ENCODE data around the gene VWC2L.

The VWC2L gene

GRCh38 chr2:214542295-214542694, 131.4 kb downstream of the VWC2L start:
- peak; percentile 15 for DNase-seq (ENCODE audit: low read depth)

GRCh38 chr2:214542866-214543265, 132.0 kb downstream of the VWC2L start:
- DNase-seq (ENCODE audit: low read depth) = peak; percentile 54

GRCh38 chr2:214543386-214543955, 132.6 kb downstream of the VWC2L start:
- peak; percentile 44 for DNase-seq (ENCODE audit: low read depth)

- DNase-seq (ENCODE audit: low read depth) = no peak
Measured at GRCh38 chr2:214545898-214546542, 135.2 kb downstream of the VWC2L start.

- DNase-seq (ENCODE audit: low read depth) = peak; percentile 7
Measured at GRCh38 chr2:214547931-214548330, 137.1 kb downstream of the VWC2L start.

- no peak for DNase-seq (ENCODE audit: low read depth)
Measured at GRCh38 chr2:214549946-214550345, 139.1 kb downstream of the VWC2L start.

GRCh38 chr2:214550786-214551185, 139.9 kb downstream of the VWC2L start:
- no peak for DNase-seq (ENCODE audit: low read depth)

GRCh38 chr2:214557884-214558283, 147.0 kb downstream of the VWC2L start:
- no peak for DNase-seq (ENCODE audit: low read depth)

GRCh38 chr2:214558341-214558740, 147.5 kb downstream of the VWC2L start:
- no peak for DNase-seq (ENCODE audit: low read depth)

GRCh38 chr2:214560176-214560575, 149.3 kb downstream of the VWC2L start:
- no peak for DNase-seq (ENCODE audit: low read depth)

- DNase-seq (ENCODE audit: low read depth) = no peak
Measured at GRCh38 chr2:214560618-214561190, 149.8 kb downstream of the VWC2L start.

- DNase-seq (ENCODE audit: low read depth) = no peak
Measured at GRCh38 chr2:214565246-214565645, 154.4 kb downstream of the VWC2L start.

GRCh38 chr2:214566457-214566856, 155.6 kb downstream of the VWC2L start:
- DNase-seq (ENCODE audit: low read depth) = no peak

- DNase-seq (ENCODE audit: low read depth) = no peak
Measured at GRCh38 chr2:214569419-214570035, 158.7 kb downstream of the VWC2L start.

GRCh38 chr2:214574084-214574781, 163.4 kb downstream of the VWC2L start:
- DNase-seq (ENCODE audit: low read depth) = no peak

- no peak for DNase-seq (ENCODE audit: low read depth)
Measured at GRCh38 chr2:214575030-214575429, 164.2 kb downstream of the VWC2L start.

GRCh38 chr2:214575465-214575864, 164.6 kb downstream of the VWC2L start:
- DNase-seq (ENCODE audit: low read depth) = no peak

- no peak for DNase-seq (ENCODE audit: low read depth)
Measured at GRCh38 chr2:214577769-214578168, 166.9 kb downstream of the VWC2L start.

- no peak for DNase-seq (ENCODE audit: low read depth)
Measured at GRCh38 chr2:214578442-214578841, 167.6 kb downstream of the VWC2L start.

- DNase-seq (ENCODE audit: low read depth) = no peak
Measured at GRCh38 chr2:214579035-214579434, 168.2 kb downstream of the VWC2L start.

GRCh38 chr2:214587442-214587841, 176.6 kb downstream of the VWC2L start:
- no peak for DNase-seq (ENCODE audit: low read depth)

GRCh38 chr2:214591366-214591765, 180.5 kb downstream of the VWC2L start:
- DNase-seq (ENCODE audit: low read depth) = peak; percentile 27

- DNase-seq (ENCODE audit: low read depth) = no peak
Measured at GRCh38 chr2:214592011-214592410, 181.2 kb downstream of the VWC2L start.
